Mammary epithelial cell (primary cell): ENCODE data around the gene DENND1A.

Experiments used
- CTCF ChIP-seq, 2 donors: IDR thresholded peaks in 1 of 2; conservative IDR thresholded peaks in 1 of 2; 2 replicates each; pipeline ENCODE4 v1.5.1; 2011 to 2012; ENCODE audit warnings: inconsistent platforms in 2 of 2, low read length in 2 of 2, mild to moderate bottlenecking in 2 of 2, control low read depth in 1 of 2, low read depth in 1 of 2; ENCODE audit not compliant: insufficient read depth in 1 of 2; ENCODE audit errors: extremely low read depth in 1 of 2
- EZH2 ChIP-seq: IDR thresholded peaks from 2 replicates; pipeline ENCODE4 v1.6.1; 2012; ENCODE audit warnings: low read length, inconsistent platforms, borderline replicate concordance

GRCh38 chr9:123680352-123680751, 249.6 kb downstream of the DENND1A start:
- TF ChIP-seq CTCF (conservative IDR thresholded peaks at IDR 0.05 in 1 of 2, IDR thresholded peaks at IDR 0.05 in 1 of 2; ENCODE audit: extremely low read depth in 1 of 2, insufficient read depth in 1 of 2, low read depth in 1 of 2, low read length in 2 of 2) (no peak), EZH2 (no peak)
